ENCODE data around the gene GALNT14.

- no peak for TF ChIP-seq SPI1 (IDR thresholded peaks at IDR 0.05; ENCODE audit: low read depth, low read length)
- no peak for TF ChIP-seq PAX5 (IDR thresholded peaks at IDR 0.05; ENCODE audit: insufficient read depth, low read length, severe bottlenecking)
- no peak for TF ChIP-seq POLR2A (IDR thresholded peaks at IDR 0.05; ENCODE audit: low read depth, low read length)
- TF ChIP-seq POLR2AphosphoS5 (IDR thresholded peaks at IDR 0.05; ENCODE audit: low read depth, low read length) = no peak
- TF ChIP-seq TAF1 (IDR thresholded peaks at IDR 0.05; ENCODE audit: low read depth, low read length) = no peak
Observed at GRCh38 chr2:30865243-30865642, 273.0 kb downstream of the GALNT14 start.

Data from GM12891 (cell line).